Measurements from ENCODE around the gene FLOT1.

- TF ChIP-seq CTCF (IDR thresholded peaks at IDR 0.05) (no peak), EZH2 (IDR thresholded peaks at IDR 0.05; ENCODE audit: borderline replicate concordance, insufficient read depth, low read depth, low read length, poor library complexity, severe bottlenecking) (no peak)
Observed at GRCh38 chr6:30696432-30696831, 46.1 kb downstream of the FLOT1 start.

All from B cell (primary cell).